Colonic mucosa (tissue), 4 donors: ENCODE data around the gene MT1F. TPM values are rescaled to one million over a fixed set of nuclear protein-coding genes. Genes with fewer than 3 reads are reported as not detected.

Source experiments
- DNase-seq: peaks from one replicate; pipeline ENCODE4 v3.0.0-alpha.2; 2020
- H3K27ac ChIP-seq: fragments of 200-600 bp; one replicate; pipeline ENCODE4 v1.8.0; 2021
- H3K27me3 ChIP-seq: fragments of 200-600 bp; one replicate; pipeline ENCODE4 v1.8.0; 2021
- H3K36me3 ChIP-seq: fragments of 200-600 bp; one replicate; pipeline ENCODE4 v1.8.0; 2021
- H3K4me1 ChIP-seq: fragments of 200-600 bp; one replicate; pipeline ENCODE4 v1.8.0; 2021; ENCODE audit warnings: mild to moderate bottlenecking
- H3K4me3 ChIP-seq: fragments of 200-600 bp; one replicate; pipeline ENCODE4 v1.8.0; 2021
- H3K9ac ChIP-seq, 2 donors: one replicate each; pipeline ENCODE4 v1.7.0; 2013; ENCODE audit warnings: control low read depth in 2 of 2, low read depth in 2 of 2, low read length in 2 of 2
- H3K9me3 ChIP-seq: fragments of 200-600 bp; one replicate; pipeline ENCODE4 v1.8.0; 2021
- intact Hi-C: fragments of 100-400 bp; cut with DNase I; formaldehyde crosslinking; loops from one replicate; pipeline ENCODE4 v1.14.1; 2022
- total RNA-seq, 2 donors: library from RNA; stranded (reverse); fragmentation: NEBNext Ultra II Directional in 1 of 2; extraction: Animal tissue kit (Norgen Biotek cat#: 25700) in 1 of 2; gene quantifications; one replicate each; pipeline ENCODE4 v1.2.1, GENCODE V29; 2021
- TF ChIP-seq, protein P1 (sequence below): fragments of 200-600 bp; IDR thresholded peaks from one replicate; pipeline ENCODE4 v1.8.0; 2022; ENCODE audit warnings: antibody characterized with exemption, mild to moderate bottlenecking
- donor health status: healthy.
- donor health status: DM: no; HTN: no; CAD: no.
- donor health status: DM: no; HTN: no; CAD: no.

MT1F gene
- total RNA-seq, 2 donors from 2014 or later: 35.5 to 40.0 TPM

DNA sequence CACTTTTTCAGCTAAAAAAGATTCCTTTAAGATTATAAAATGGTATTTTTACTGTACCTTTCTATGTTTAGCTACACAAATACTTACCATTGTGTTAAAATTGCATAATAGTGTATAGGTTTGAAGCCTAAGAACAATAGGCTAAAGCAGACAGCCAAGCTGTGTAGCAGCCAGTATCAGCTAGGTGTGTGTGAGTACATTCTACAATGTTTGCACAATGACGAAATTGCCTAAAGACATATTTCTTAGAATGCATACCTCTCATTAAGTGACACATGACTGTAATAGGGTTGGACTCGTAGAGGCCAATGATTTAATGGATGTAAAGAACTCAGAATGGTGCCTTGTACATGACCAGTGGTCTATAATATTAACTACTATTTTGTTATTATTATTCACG is 7.9 kb upstream of the MT1F start:
- no peak for DNase-seq
- intact Hi-C loops: no loop called here
- Histone ChIP-seq H3K4me1 (no peaks in the 10 kb centered on the region), H3K27ac (no peak overlapping the region), H3K36me3 (no peaks in the 10 kb centered on the region), H3K9ac (no peak overlapping the region), H3K27me3 (no peaks in the 10 kb centered on the region), H3K4me3 (no peak overlapping the region), H3K9me3 (no peaks in the 10 kb centered on the region)
- TF ChIP-seq, protein P1, sequence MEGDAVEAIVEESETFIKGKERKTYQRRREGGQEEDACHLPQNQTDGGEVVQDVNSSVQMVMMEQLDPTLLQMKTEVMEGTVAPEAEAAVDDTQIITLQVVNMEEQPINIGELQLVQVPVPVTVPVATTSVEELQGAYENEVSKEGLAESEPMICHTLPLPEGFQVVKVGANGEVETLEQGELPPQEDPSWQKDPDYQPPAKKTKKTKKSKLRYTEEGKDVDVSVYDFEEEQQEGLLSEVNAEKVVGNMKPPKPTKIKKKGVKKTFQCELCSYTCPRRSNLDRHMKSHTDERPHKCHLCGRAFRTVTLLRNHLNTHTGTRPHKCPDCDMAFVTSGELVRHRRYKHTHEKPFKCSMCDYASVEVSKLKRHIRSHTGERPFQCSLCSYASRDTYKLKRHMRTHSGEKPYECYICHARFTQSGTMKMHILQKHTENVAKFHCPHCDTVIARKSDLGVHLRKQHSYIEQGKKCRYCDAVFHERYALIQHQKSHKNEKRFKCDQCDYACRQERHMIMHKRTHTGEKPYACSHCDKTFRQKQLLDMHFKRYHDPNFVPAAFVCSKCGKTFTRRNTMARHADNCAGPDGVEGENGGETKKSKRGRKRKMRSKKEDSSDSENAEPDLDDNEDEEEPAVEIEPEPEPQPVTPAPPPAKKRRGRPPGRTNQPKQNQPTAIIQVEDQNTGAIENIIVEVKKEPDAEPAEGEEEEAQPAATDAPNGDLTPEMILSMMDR: no peak

DNA sequence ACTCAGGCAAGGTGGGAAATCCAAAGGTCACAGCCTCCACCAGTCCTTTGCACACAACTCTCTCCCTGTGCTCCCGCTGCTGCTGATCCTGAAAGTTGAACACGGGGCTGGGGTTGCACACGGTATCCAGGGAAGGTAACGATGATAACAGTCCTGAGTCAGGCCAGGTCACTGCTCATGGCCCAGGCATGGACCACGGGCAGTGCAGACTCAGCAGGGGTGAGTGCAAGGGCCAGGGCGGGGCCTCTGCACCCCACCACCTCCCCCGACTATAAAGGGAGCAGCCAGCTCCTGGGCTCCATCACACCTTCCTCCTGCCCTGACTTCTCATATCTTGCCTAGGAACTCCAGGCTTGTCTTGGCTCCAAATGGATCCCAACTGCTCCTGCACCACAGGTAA is 6.2 kb upstream of the MT1F start, which contains the start of gene MT1B:
Gene MT1B (plus strand): TSS at position 301 of the 400 bp plus-strand sequence. CDS start 68 bp downstream, at position 369.
- no peak within 1 kb of the TSS for H3K9ac ChIP-seq
- H3K27me3 ChIP-seq: no peaks in the 10 kb centered on the region
- H3K4me3 ChIP-seq: no peak within 1 kb of the TSS
- intact Hi-C loops: no loop called here
- DNase-seq: no peak
- no peak within 1 kb of the TSS for H3K27ac ChIP-seq
- H3K36me3 ChIP-seq: no peaks in the 10 kb centered on the region
- H3K9me3 ChIP-seq: no peaks in the 10 kb centered on the region
- TF ChIP-seq, protein P1: no peak
- H3K4me1 ChIP-seq: no peaks in the 10 kb centered on the region

DNA sequence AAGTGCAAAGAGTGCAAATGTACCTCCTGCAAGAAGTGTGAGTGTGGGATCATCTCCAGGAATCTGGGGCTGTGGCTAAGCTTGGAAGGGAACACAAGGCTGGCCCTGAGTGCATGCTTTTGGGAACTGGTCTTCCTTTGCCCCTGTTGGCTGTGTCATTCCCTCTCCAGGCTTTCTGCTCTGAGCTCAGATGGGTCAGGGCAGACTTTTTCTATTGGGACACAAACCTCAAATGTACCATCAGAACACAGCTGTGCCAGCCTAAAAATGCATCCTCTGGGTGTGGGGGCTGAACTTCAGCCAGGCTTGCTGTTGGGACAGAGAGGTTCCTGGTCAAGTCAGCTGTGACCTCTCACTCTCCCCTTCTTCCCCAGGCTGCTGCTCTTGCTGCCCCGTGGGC is 5.2 kb upstream of the MT1F start:
- Histone ChIP-seq H3K9ac (no peak overlapping the region), H3K36me3 (no peaks in the 10 kb centered on the region), H3K9me3 (no peaks in the 10 kb centered on the region), H3K27ac (no peak overlapping the region), H3K4me1 (no peaks in the 10 kb centered on the region), H3K27me3 (no peaks in the 10 kb centered on the region), H3K4me3 (no peak overlapping the region)
- TF ChIP-seq, protein P1: no peak
- no peak for DNase-seq
- intact Hi-C loops: no loop called here

DNA sequence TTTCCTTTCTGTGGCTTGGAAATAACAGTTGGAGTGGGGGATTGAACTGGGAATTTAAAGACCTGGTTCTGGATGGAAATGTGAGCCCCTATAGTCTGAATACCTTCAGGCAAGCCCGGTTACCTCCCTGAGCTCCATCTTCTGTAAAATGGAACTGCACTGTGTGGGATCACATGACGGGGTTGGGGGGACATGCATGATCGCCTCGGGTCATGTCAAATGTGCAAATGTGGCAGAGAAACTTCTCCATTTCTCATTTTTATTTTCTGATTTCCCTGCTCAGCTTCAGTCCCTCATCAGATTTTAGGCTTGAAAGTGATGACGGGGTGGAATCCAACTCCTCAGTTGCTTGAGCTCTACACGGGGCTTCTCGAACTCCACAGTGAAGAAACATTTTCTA is 4.5 kb upstream of the MT1F start:
- Histone ChIP-seq H3K27ac (no peak overlapping the region), H3K36me3 (no peaks in the 10 kb centered on the region), H3K9ac (no peak overlapping the region), H3K27me3 (no peaks in the 10 kb centered on the region), H3K4me3 (no peak overlapping the region), H3K4me1 (no peaks in the 10 kb centered on the region), H3K9me3 (no peaks in the 10 kb centered on the region)
- intact Hi-C loops: no loop called here
- no peak for DNase-seq
- TF ChIP-seq, protein P1: no peak

DNA sequence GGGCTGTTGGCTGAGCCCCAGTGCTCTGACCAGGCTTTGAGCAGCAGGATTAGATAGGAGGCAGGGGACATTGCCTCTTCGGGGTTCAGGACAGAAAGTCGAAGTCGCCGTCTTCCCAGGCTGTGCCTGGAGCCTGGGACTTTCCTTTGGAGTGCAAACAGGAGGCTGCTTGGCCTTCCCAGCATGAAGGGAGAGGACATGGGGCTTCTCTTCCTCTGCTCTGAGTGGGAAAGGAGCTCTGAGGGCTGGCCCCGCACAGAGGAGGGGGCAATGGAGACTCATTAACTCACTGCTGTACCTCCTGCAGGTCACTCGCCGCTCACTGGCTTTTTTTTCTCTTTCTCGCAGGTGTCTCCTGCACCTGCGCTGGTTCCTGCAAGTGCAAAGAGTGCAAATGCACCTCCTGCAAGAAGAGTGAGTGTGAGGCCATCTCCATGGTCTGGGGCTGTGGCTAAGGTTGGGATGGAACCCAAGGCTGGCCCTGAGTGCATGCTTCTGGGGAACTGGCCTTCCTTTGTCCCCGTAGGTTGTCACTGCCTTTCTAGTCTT is 642 bp downstream of the MT1F start:
- no peak for DNase-seq
- Histone ChIP-seq H3K9ac (peak overlapping the region; percentile 64 to 99), H3K4me1 (no peaks in the 10 kb centered on the region), H3K27ac (no peak overlapping the region), H3K36me3 (no peaks in the 10 kb centered on the region), H3K4me3 (peak overlapping the region; percentile 55), H3K27me3 (peaks cover 8% of the 10 kb centered on the region), H3K9me3 (no peaks in the 10 kb centered on the region)
- TF ChIP-seq, protein P1: no peak
- intact Hi-C loops: no loop called here
